IMR-90 (cell line): ENCODE data around the gene CLIC4. TPM values are rescaled to one million over a fixed set of nuclear protein-coding genes. Genes with fewer than 3 reads are reported as not detected.

Experiments used
- ATAC-seq: fragments of 200-7000 bp; cut with Tn5 transposase; 2 replicates; pipeline ENCODE4 v1.9.1; 2020; ENCODE audit warnings: low read depth, mild to moderate bottlenecking, moderate library complexity
- BruUV-seq: library from RNA; stranded (reverse); fragments of 400-500 nt; replicated peaks from 2 replicates; lab custom pipeline; 2021; lab: Mats Ljungman, UMichigan
- CTCF ChIA-PET: fragments of 300-600 bp; formaldehyde crosslinking; extraction: SDS; loops from one replicate; lab custom pipeline; 2021; ENCODE audit warnings: antibody characterized with exemption; lab: Yijun Ruan, JAX
- POLR2A ChIA-PET: fragments of 300-600 bp; sonication (Branson Sonifier 250); formaldehyde crosslinking; loops from one replicate; lab custom pipeline; 2022; ENCODE audit warnings: antibody characterized with exemption; ENCODE audit not compliant: unreplicated experiment; lab: Charles Lee
- DNase-seq: peaks from one replicate; pipeline ENCODE4 v3.0.0; 2013
- H2AFZ ChIP-seq: replicated peaks from 2 replicates; pipeline ENCODE3; 2013; ENCODE audit warnings: low read length, mild to moderate bottlenecking; ENCODE audit not compliant: poor library complexity
- H2AK5ac ChIP-seq: 2 replicates; pipeline ENCODE4 v1.6.1; 2013; ENCODE audit warnings: low read depth, low read length, inconsistent platforms
- H2AK9ac ChIP-seq: replicated peaks from 2 replicates; pipeline ENCODE3; 2013; ENCODE audit warnings: mild to moderate bottlenecking, low read depth, low read length, moderate library complexity; ENCODE audit not compliant: poor library complexity
- H2BK120ac ChIP-seq: 2 replicates; pipeline ENCODE4 v1.6.1; 2013; ENCODE audit warnings: low read depth, low read length, inconsistent platforms
- H2BK15ac ChIP-seq: 3 replicates; pipeline ENCODE4 v1.6.1; 2013; ENCODE audit warnings: low read depth, low read length, inconsistent platforms
- H2BK20ac ChIP-seq: 2 replicates; pipeline ENCODE4 v1.6.1; 2013; ENCODE audit warnings: low read depth, mild to moderate bottlenecking, inconsistent platforms, low read length, moderate library complexity
- H2BK5ac ChIP-seq: 2 replicates; pipeline ENCODE4 v1.6.1; 2013; ENCODE audit warnings: mild to moderate bottlenecking, low read depth, low read length, inconsistent platforms; ENCODE audit not compliant: poor library complexity, severe bottlenecking
- H3K14ac ChIP-seq: replicated peaks from 2 replicates; pipeline ENCODE4 v1.6.1; 2013; ENCODE audit warnings: low read depth, low read length, inconsistent platforms
- H3K18ac ChIP-seq: 2 replicates; pipeline ENCODE4 v1.6.1; 2013; ENCODE audit warnings: low read depth, low read length, control low read depth
- H3K23ac ChIP-seq: 2 replicates; pipeline ENCODE4 v1.6.1; 2013; ENCODE audit warnings: low read depth, low read length, inconsistent platforms
- H3K27ac ChIP-seq: 2 replicates; pipeline ENCODE4 v1.5.1; 2013; ENCODE audit warnings: mild to moderate bottlenecking, control low read depth, low read length; ENCODE audit not compliant: insufficient read depth
- H3K27me3 ChIP-seq: 2 replicates; pipeline ENCODE4 v1.6.1; 2013; ENCODE audit warnings: low read length; ENCODE audit not compliant: control insufficient read depth, insufficient read depth
- H3K36me3 ChIP-seq: 2 replicates; pipeline ENCODE4 v1.6.1; 2013; ENCODE audit warnings: low read length, mixed read lengths; ENCODE audit not compliant: control insufficient read depth, insufficient read depth
- H3K4ac ChIP-seq: 2 replicates; pipeline ENCODE4 v1.6.1; 2013; ENCODE audit warnings: low read depth, low read length, inconsistent platforms
- H3K4me1 ChIP-seq: 2 replicates; pipeline ENCODE4 v1.6.1; 2013; ENCODE audit warnings: low read length, mixed read lengths; ENCODE audit not compliant: control insufficient read depth, insufficient read depth
- H3K4me2 ChIP-seq: 2 replicates; pipeline ENCODE4 v1.6.1; 2013; ENCODE audit warnings: low read depth, mild to moderate bottlenecking, control low read depth, low read length, moderate library complexity
- H3K4me3 ChIP-seq: 2 replicates; pipeline ENCODE4 v1.5.1; 2013; ENCODE audit warnings: low read depth, mild to moderate bottlenecking, control low read depth, low read length, moderate library complexity; ENCODE audit not compliant: insufficient read depth
- H3K56ac ChIP-seq: 2 replicates; pipeline ENCODE4 v1.6.1; 2013; ENCODE audit warnings: low read length, inconsistent platforms; ENCODE audit not compliant: insufficient read depth; ENCODE audit errors: extremely low read depth
- H3K79me1 ChIP-seq, 2 experiments: 2 replicates each; pipeline ENCODE4 v1.6.1; 2013; ENCODE audit warnings: low read length in 2 of 2, inconsistent platforms in 1 of 2, low read depth in 1 of 2
- H3K9ac ChIP-seq: 2 replicates; pipeline ENCODE4 v1.6.1; 2013; ENCODE audit warnings: low read depth, low read length, control low read depth
- H3K9me1 ChIP-seq: 2 replicates; pipeline ENCODE4 v1.6.1; 2013; ENCODE audit warnings: low read length, inconsistent platforms; ENCODE audit not compliant: insufficient read depth
- H3K9me3 ChIP-seq: 2 replicates; pipeline ENCODE4 v1.6.1; 2013; ENCODE audit warnings: low read length; ENCODE audit not compliant: control insufficient read depth, insufficient read depth
- H4K20me1 ChIP-seq: 2 replicates; pipeline ENCODE4 v1.6.1; 2013; ENCODE audit warnings: low read length, inconsistent platforms; ENCODE audit not compliant: insufficient read depth
- H4K5ac ChIP-seq: 2 replicates; pipeline ENCODE4 v1.6.1; 2013; ENCODE audit warnings: mild to moderate bottlenecking, low read depth, low read length, control low read depth
- H4K8ac ChIP-seq, 2 experiments: 2 replicates each; pipeline ENCODE4 v1.6.1; 2013; ENCODE audit warnings: low read depth in 2 of 2, low read length in 2 of 2, control low read depth in 1 of 2, inconsistent platforms in 1 of 2
- H4K91ac ChIP-seq: 2 replicates; pipeline ENCODE4 v1.6.1; 2013; ENCODE audit warnings: low read depth, low read length, inconsistent platforms; ENCODE audit not compliant: insufficient read depth
- BHLHE40 ChIP-seq: fragments of 150-350 bp; IDR thresholded peaks from 2 replicates; pipeline ENCODE4 v1.6.1; 2016; ENCODE audit warnings: mild to moderate bottlenecking, low read depth, low read length
- WGBS, 2 experiments: methylation state at CpG; one replicate each; pipeline versions ENCODE4 v1.1.5 to v1.1.7; 2013; ENCODE audit warnings: missing lambda C conversion rate in 2 of 2; ENCODE audit not compliant: insufficient read length in 1 of 2; ENCODE audit errors: extremely low coverage in 2 of 2; 5-methylcytosine and 5-hydroxymethylcytosine counted together
- dilution Hi-C: fragments of 300-500 bp; cut with HindIII; formaldehyde crosslinking; loops from one replicate; pipeline ENCODE4 v1.14.3; 2018; ENCODE audit warnings: low sequenced_read_pairs; ENCODE audit not compliant: unreplicated experiment
- in situ Hi-C: fragments of 300-500 bp; cut with MboI; formaldehyde crosslinking; loops from 3 replicates; pipeline ENCODE4 v1.14.3; 2019; ENCODE audit warnings: low sequenced_read_pairs, inconsistent platforms, mixed read lengths
- intact Hi-C: fragments of 100-400 bp; cut with micrococcal nuclease; formaldehyde crosslinking; loops from 2 replicates; pipeline ENCODE4 v1.10.0; 2022
- microRNA-seq, 2 experiments: library from miRNA; stranded (forward) in 1 of 2; unstranded in 1 of 2; fragments of 10-50 nt in 1 of 2; fragments of <30 nt in 1 of 2; gene quantifications in 1 of 2; microRNA quantifications in 1 of 2; one replicate each; pipeline versions ENCODE3 to v1.1.0; 2013 to 2020; ENCODE audit not compliant: insufficient read depth in 1 of 2, insufficient read length in 1 of 2, unreplicated experiment in 1 of 2
- polyA plus RNA-seq, 3 experiments: library from polyadenylated mRNA; depleted of rRNA; stranded (reverse); fragments of >200 nt; gene quantifications; 2 replicates each; pipeline ENCODE4 v1.2.3, GENCODE V29; 2012; ENCODE audit warnings: low replicate concordance in 1 of 3
- small RNA-seq, 5 experiments: library from RNA; depleted of rRNA; stranded (forward); fragments of <200 nt; gene quantifications; one replicate each; pipeline ENCODE3, GENCODE V24; 2012
- total RNA-seq: library from RNA; depleted of rRNA; stranded (reverse); fragments of >200 nt; gene quantifications from 2 replicates; pipeline ENCODE4 v1.2.3, GENCODE V29; 2012; rRNA removed

The CLIC4 gene
- total and polyA plus RNA-seq, 2 of the 4 experiments (the other 2 are of a cell fraction): 242 to 392 TPM

DNA sequence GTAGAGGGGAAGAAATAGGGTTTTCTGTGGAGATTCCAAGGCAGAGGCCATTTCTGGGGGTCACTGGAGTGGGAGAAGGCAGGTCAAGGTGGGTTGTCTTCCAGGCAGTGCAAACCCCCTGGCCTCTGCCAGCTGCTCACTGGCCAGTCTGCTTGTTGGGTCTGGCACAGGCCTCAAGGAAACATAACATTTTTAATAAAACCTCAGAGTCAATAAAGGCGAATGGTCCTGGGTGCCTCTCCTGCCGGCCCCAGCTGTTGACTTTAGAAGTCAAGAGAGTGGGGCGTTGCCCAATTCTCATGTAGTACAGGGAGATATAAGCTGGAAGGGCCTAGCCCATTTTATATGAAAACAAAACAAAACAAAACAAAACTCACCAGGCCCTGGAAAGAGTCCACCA lies 148.2 kb downstream of the CLIC4 start:
- no peak overlapping the region for H2AK9ac ChIP-seq
- H4K8ac ChIP-seq: no peak overlapping the region
- H3K4me2 ChIP-seq: no peak overlapping the region
- no peak overlapping the region for H3K18ac ChIP-seq
- H3K23ac ChIP-seq: no peak overlapping the region
- H3K4ac ChIP-seq: no peak overlapping the region
- BruUV-seq: no TSS peak
- in situ Hi-C loops: no loop called here
- no peaks in the 10 kb centered on the region for H3K79me1 ChIP-seq
- H4K20me1 ChIP-seq: peaks cover 5% of the 10 kb centered on the region; the same call in 1 of the 2 replicates
- dilution Hi-C loops: no loop called here
- H3K9me3 ChIP-seq: peaks cover 10% of the 10 kb centered on the region; the same call in 1 of the 2 replicates
- H3K4me1 ChIP-seq: no peaks in the 10 kb centered on the region
- no peak overlapping the region for H3K27ac ChIP-seq
- H3K56ac ChIP-seq: no peak overlapping the region
- no peak overlapping the region for H4K91ac ChIP-seq
- no peak for DNase-seq
- no peak overlapping the region for H2BK15ac ChIP-seq
- H3K9me1 ChIP-seq: no peaks in the 10 kb centered on the region
- no peak overlapping the region for H2BK5ac ChIP-seq
- TF ChIP-seq BHLHE40: no peak
- CTCF ChIA-PET: no interaction called here
- H2AFZ ChIP-seq: no peak overlapping the region
- POLR2A ChIA-PET: no interaction called here
- WGBS, 2 experiments: no CpG with 5 or more reads among the region's 3 CpGs
- H3K27me3 ChIP-seq: peaks cover 21% of the 10 kb centered on the region
- H2BK120ac ChIP-seq: no peak overlapping the region
- H2BK20ac ChIP-seq: no peak overlapping the region
- no peak overlapping the region for H3K4me3 ChIP-seq
- intact Hi-C loops: no loop called here
- no peak overlapping the region for H2AK5ac ChIP-seq
- H3K14ac ChIP-seq: no peak overlapping the region
- ATAC-seq: no peak
- H4K5ac ChIP-seq: no peak overlapping the region
- no peaks in the 10 kb centered on the region for H3K36me3 ChIP-seq
- no peak overlapping the region for H3K9ac ChIP-seq

Small RNA genes lying within 50 kb of the gene (microRNA-seq; reads per million reads assigned to microRNA genes)
- gene RNU6-1208P (ENCODE audit: insufficient read depth, insufficient read length): not detected

Small RNA genes lying within 50 kb of the gene (small RNA-seq; reads per million reads assigned to genes)
- gene RNU6-1208P: 0 reads per million in 5 experiments

Other genes with a start within 250 kb of the CLIC4 start
- 5.9 and 8.6 TPM in 2 replicates for gene RCAN3, start 242.6 kb upstream of the CLIC4 start, total RNA-seq
- gene RCAN3, start 242.6 kb upstream of the CLIC4 start, polyA plus RNA-seq (2012; rRNA removed): 4.0 and 4.2 TPM in 2 replicates
- not detected in 2 replicates for gene NCMAP, start 189.4 kb upstream of the CLIC4 start, total RNA-seq
- gene NCMAP, start 189.4 kb upstream of the CLIC4 start, polyA plus RNA-seq (2012; rRNA removed): not detected in 2 replicates
- gene SRRM1, start 102.1 kb upstream of the CLIC4 start, total RNA-seq: 13.6 and 24.2 TPM in 2 replicates
- gene SRRM1, start 102.1 kb upstream of the CLIC4 start, polyA plus RNA-seq (2012; rRNA removed): 82.7 and 94.1 TPM in 2 replicates
- gene RUNX3, start 184.8 kb downstream of the CLIC4 start, total RNA-seq: not detected in 2 replicates
- 0.07 TPM in 2 replicates for gene RUNX3, start 184.8 kb downstream of the CLIC4 start, polyA plus RNA-seq (2012; rRNA removed)